Measurements from ENCODE around the gene SETD2.
"Not testable (repeated sequence)": the region's sequence is repeated elsewhere in the genome, so short reads cannot be mapped to it uniquely, and the experiment has no call there.

SETD2 gene

GRCh38 chr3:47156396-47156795, 7.5 kb downstream of the SETD2 start:
- DNase-seq (ENCODE audit: low spot score): no peak

GRCh38 chr3:47152578-47152977, 11.3 kb downstream of the SETD2 start:
- DNase-seq (ENCODE audit: low spot score): no peak

GRCh38 chr3:47151836-47152235, 12.1 kb downstream of the SETD2 start:
- no peak for DNase-seq (ENCODE audit: low spot score)

- no peak for DNase-seq (ENCODE audit: low spot score)
Measured at GRCh38 chr3:47149339-47149933, 14.5 kb downstream of the SETD2 start.

DNA sequence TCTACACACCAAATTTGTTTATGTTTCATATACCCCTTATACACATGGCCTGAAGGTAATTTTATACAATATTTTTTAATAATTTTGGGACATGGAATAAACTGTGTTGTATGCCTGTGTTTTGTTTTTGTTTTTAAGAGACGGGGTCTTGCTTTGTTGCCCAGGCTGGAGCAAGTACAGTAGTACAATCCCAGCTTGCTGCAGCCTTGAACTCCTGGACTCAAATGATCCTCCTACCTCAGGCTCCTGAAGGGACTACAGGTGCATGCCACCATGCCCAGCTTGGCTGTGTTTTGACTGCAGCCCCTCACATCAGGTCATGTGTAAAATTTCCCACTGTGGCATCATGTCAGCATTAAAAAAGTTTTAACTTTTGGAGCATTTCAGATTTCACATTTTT, 18.6 kb downstream of the SETD2 start:
- DNase-seq (ENCODE audit: low spot score): no peak

DNA sequence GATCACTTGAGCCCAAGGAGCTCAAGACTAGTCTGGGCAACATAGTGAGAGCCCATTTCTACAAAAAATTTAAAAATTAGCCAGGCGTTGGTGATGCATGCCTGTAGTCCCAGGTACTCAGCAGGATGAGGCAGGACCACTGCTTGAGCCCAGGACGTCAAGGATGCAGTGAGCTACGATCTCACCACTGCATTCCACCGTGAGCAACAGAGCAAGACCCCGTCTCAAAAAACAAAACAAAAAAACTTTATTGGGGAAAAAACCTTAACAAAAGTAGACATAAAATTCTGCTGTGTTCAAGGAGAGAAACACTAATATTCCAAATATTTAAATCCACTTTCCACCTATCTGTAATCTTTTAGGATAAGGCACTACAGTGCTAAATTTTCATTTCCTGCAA, 20.8 kb downstream of the SETD2 start:
- no peak for DNase-seq (ENCODE audit: low spot score)

DNA sequence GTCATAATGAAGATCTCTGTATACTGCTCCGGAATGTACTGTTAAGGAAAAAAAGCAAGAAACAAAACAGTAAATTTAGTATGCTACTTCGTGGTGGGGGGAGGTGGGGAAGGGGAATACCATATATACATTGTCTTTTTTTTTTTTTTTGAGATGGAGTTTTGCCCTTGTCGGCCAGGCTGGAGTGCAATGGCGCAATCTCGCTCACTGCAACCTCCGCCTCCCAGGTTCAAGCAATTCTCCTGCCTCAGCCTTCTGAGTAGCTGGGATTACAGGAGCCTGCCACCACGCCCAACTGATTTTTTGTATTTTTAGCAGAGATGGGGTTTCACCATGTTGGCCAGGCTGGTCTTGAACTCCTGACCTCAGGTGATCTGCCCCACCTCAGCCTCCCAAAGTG, 21.4 kb downstream of the SETD2 start:
- not testable (repeated sequence) for DNase-seq (ENCODE audit: low spot score)

DNA sequence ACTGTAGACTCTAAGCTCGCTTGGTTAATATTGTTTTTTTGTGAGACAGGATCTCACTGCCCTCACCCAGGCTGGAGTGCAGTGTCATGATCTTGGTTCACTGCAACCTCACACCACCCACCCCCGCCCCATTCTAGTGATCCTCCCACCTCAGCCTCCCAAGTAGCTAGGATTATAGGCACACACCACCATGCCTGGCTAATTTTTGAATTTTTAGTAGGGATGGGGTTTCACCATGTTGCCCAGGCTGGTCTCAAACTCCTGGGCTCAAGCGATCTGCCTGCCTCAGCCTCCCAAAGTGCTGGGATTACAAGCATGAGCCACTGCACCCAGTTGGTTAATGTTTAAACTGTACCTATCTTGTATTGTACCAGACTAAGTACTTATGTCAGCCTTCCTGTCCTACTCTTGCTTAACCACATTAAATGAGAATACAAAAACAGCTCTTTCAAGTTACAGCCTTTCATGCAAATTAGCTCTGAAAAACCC, 22.9 kb downstream of the SETD2 start:
- DNase-seq (ENCODE audit: low spot score): not testable (repeated sequence)

DNA sequence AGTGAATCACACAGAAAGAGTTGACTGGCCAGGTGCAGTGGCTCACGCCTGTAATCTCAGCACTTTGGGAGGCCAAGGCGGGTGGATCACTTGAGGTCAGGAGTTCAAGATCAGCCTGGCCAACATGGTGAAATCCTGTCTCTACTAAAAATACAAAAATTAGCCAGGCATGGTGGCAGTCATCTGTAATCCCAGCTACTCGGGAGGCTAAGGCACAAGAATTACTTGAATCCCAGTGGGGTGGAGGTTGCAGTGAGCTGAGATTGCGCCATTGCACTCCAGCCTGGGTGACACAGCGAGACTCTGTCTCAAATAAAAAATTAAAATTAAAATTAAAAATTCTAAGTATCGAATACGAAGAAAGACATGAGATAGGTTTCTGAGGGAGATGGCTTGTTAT, 23.4 kb downstream of the SETD2 start:
- DNase-seq (ENCODE audit: low spot score): not testable (repeated sequence)

DNA sequence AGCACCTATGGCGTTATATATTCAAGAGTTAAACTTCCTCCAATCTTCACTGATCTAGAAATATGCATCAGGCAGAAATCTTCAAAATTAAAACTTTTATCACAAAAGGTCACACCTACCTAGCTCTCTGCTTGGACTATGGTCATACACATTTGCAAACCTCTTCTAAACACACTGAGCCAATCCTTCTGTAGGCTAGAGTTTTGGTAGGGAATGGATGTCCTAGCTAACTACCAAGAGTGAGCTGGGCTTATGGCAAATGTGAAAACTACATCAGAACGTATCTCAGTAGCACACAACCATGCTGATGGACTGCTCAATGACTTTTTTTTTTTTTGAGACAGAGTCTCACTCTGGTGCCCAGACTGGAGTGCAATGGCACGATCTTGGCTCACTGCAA, 29.6 kb downstream of the SETD2 start:
- no peak for DNase-seq (ENCODE audit: low spot score)

- DNase-seq (ENCODE audit: low spot score): no peak
Measured at GRCh38 chr3:47133641-47134040, 30.3 kb downstream of the SETD2 start.

DNA sequence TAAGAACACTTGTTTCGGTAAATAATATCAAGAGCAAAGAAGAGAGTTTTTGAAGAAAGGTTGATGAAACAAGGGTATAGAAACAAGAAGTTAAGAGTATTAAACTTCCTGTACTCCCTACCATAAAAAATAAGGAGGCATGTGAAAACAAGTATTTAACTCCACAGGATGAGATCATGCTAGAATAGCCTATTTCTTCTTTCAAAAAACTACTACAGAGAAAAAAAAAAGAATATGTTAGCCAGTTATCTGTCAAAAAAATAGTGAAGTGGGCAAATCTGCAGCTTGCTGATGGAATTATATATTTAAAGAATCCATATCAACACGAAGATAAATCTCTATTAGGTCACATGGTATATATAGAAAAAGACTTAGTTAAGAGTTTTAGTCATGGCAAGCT, 33.4 kb downstream of the SETD2 start:
- DNase-seq (ENCODE audit: low spot score): no peak

DNA sequence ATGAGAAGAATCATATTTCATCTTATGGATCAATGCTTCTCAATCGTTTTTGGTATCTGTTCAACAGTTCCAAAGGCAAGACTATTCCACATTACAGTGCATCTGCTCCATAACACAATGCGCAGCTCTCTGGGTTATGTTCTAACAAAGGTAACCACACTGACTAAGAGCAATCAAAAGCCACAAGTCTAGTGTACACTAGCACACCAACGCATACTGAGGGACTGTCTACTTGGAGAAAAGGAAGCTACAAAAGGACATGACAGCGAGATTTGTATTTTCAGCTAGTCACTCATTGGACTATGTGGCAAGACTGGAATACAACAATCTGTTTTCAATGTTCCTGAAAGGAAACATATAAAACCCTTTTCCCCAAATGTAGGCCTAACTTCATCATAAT, 35.8 kb downstream of the SETD2 start:
- no peak for DNase-seq (ENCODE audit: low spot score)

DNA sequence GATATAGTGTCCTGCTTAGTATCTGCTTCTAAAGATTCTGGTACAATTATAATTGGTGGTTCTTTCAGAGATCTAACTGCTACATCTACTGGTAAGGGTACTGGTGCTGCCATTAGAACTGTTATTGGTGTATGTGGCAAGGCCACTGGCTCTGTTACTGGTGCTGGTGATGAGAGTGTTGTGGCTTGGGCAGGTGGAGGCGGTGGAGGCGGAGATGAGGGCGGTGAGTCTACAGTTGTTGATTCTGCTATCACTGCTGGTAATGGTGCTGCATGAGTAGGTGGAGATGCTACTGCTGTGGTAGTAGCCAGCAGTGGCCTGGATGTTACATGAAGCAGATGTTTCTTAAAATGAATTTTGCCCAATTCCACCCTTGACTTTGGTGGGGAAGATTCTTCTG, 40.1 kb downstream of the SETD2 start:
- DNase-seq (ENCODE audit: low spot score): no peak

GRCh38 chr3:47121409-47121808, 42.5 kb downstream of the SETD2 start:
- DNase-seq (ENCODE audit: low spot score): no peak

- no peak for DNase-seq (ENCODE audit: low spot score)
Measured at GRCh38 chr3:47120138-47120537, 43.8 kb downstream of the SETD2 start.

GRCh38 chr3:47119387-47119786, 44.5 kb downstream of the SETD2 start:
- DNase-seq (ENCODE audit: low spot score): not testable (repeated sequence)

- no peak for DNase-seq (ENCODE audit: low spot score)
Measured at GRCh38 chr3:47117807-47118364, 46.0 kb downstream of the SETD2 start.

GRCh38 chr3:47115524-47115923, 48.4 kb downstream of the SETD2 start:
- not testable (repeated sequence) for DNase-seq (ENCODE audit: low spot score)

GRCh38 chr3:47113669-47114365, 50.1 kb downstream of the SETD2 start:
- DNase-seq (ENCODE audit: low spot score): no peak

GRCh38 chr3:47112997-47113396, 50.9 kb downstream of the SETD2 start:
- DNase-seq (ENCODE audit: low spot score): no peak

GRCh38 chr3:47109393-47109792, 54.5 kb downstream of the SETD2 start:
- DNase-seq (ENCODE audit: low spot score): no peak

DNA sequence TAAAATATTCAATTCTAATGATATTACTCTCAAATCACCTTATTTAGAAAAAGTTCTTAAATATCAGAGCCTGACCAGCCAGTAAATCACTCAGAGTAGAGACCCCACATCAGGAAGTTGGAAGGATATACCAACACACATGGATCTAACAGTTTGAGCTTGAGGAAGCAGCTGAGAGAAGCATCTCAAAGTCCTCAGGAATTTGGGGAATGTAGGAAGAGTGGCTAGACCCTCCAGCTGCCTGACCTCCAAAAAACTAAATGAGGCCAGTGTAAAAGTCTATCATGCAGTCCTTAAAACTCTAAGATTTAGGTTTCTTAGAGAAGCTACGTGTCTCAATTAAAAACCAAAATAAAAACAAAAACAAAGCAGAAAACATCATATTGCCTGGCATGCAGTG, 55.4 kb downstream of the SETD2 start:
- DNase-seq (ENCODE audit: low spot score): no peak
